SK-N-MC (cell line): ENCODE measurements around the gene TMEM185A.
"Not testable (repeated sequence)": the region's sequence is repeated elsewhere in the genome, so short reads cannot be mapped to it uniquely, and the experiment has no call there.

Source experiments
- EZH2 ChIP-seq: fragments of 200-600 bp; sonication (generic); IDR thresholded peaks from one replicate; pipeline ENCODE4 v1.6.1; 2017; ENCODE audit warnings: antibody characterized with exemption
- FOXP2 ChIP-seq: optimal IDR thresholded peaks from 2 replicates; pipeline ENCODE3; 2011; ENCODE audit warnings: mild to moderate bottlenecking, moderate library complexity; ENCODE audit not compliant: insufficient read depth; ENCODE audit errors: extremely low read length, control extremely low read depth
- POLR2AphosphoS5 ChIP-seq: IDR thresholded peaks from 2 replicates; pipeline ENCODE4 v1.6.1; 2012; ENCODE audit warnings: mild to moderate bottlenecking, low read depth, low read length, borderline replicate concordance

DNA sequence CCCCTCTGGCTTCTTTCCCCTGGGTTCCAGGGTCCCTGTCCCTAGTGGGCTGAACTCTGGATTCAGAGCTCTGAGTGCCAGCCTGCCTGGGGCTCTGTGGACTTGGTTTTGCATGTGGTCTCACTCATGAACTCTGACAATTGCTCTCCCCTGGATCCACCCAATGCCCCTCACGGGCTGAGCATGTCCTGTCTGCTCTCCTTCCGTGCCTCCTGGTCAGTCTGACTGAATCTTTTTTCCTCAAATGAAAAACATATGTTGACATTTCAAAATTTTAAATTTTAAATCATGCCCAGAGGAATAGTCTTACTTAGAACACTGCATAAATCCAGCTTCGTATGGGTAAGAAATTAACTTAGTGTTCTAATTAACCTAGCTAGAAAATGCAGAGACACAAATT is 43.5 kb upstream of the TMEM185A start:
- TF ChIP-seq EZH2, POLR2AphosphoS5, FOXP2: not testable (repeated sequence)
